Measurements from ENCODE around the gene NPLOC4. TPM values are rescaled to one million over a fixed set of nuclear protein-coding genes. Genes with fewer than 3 reads are reported as not detected.

NPLOC4 gene
- total and polyA plus RNA-seq, 9 of the 15 experiments (the other 6 are each of a cell fraction or from before 2014, with no cell fraction given) = 1.5 to 116 (median 64.5) TPM

DNA sequence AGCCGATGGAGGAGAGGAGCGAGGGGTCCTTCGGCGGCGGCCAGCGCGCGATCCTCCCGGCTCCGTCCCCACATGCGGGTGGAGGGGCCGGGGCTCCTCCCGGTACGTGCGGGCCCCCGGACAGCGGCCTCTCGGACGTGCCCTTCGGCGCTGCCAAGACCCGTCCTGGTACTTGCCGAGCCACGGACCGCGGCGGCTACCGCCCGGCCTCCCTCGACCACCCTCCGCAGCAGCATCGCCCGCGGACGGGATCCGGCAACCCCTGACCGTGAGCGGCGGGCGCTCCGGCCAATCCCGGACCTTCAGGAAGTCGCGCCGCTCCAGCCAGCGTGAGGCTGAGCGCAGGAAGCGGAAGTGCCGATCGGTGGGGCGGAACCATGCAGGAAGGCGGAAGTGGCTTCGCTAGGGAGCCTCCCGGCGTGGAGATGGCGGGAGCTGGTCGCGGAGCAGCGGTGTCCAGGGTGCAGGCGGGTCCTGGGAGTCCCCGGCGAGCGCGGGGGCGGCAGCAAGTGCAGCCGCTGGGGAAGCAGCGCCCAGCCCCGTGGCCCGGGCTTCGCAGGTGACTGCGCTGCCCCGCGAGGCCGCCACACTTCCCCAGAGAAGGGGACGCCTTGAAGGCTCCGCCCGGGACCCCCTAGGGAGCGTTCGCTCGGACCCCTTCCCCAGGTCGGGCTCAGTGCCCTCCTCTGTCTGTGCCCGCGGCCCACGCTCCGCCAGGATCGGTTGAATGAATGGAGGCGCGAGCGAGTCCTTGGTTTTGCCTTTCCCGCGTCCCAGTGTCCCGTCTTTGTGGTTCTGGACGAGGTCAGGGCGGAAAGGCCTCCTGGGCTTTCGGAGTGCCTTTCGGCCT is 29.7 kb upstream of the NPLOC4 start, which contains the start of the genes CCDC137 and OXLD1 (continued):
- TF ChIP-seq NONO (IDR thresholded peaks at IDR 0.05; ENCODE audit: low read depth in 2 of 2, low read length in 1 of 2) = 0 out of 4 replicates have a peak, but pooled peaks of 1 of the 2 experiments have one; percentile 38
- peak; percentile 48 for TF ChIP-seq PRPF4 (IDR thresholded peaks at IDR 0.05; ENCODE audit: insufficient read depth, low read depth, low read length, poor library complexity, severe bottlenecking)
- no peak for TF ChIP-seq SRSF7 (optimal IDR thresholded peaks at IDR 0.05; ENCODE audit: low read depth, low read length)
- no peak for TF ChIP-seq PHB2 (IDR thresholded peaks at IDR 0.05; ENCODE audit: low read depth)
- TF ChIP-seq ZNF24 (IDR thresholded peaks at IDR 0.05) = no peak
- TF ChIP-seq PHTF2 (CRISPR knock-in tag; IDR thresholded peaks at IDR 0.05) = no peak
- TF ChIP-seq ILK (tag; IDR thresholded peaks at IDR 0.05; ENCODE audit: borderline replicate concordance, low read depth) = no peak
- TF ChIP-seq SMAD3 (CRISPR knock-in tag; conservative IDR thresholded peaks at IDR 0.05) = no peak
- TF ChIP-seq ZNF354B (CRISPR knock-in tag; IDR thresholded peaks at IDR 0.05) = no peak
- no peak for TF ChIP-seq NCOA4 (IDR thresholded peaks at IDR 0.05; ENCODE audit: partially characterized antibody)
- TF ChIP-seq, protein P1, sequence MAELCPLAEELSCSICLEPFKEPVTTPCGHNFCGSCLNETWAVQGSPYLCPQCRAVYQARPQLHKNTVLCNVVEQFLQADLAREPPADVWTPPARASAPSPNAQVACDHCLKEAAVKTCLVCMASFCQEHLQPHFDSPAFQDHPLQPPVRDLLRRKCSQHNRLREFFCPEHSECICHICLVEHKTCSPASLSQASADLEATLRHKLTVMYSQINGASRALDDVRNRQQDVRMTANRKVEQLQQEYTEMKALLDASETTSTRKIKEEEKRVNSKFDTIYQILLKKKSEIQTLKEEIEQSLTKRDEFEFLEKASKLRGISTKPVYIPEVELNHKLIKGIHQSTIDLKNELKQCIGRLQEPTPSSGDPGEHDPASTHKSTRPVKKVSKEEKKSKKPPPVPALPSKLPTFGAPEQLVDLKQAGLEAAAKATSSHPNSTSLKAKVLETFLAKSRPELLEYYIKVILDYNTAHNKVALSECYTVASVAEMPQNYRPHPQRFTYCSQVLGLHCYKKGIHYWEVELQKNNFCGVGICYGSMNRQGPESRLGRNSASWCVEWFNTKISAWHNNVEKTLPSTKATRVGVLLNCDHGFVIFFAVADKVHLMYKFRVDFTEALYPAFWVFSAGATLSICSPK (IDR thresholded peaks at IDR 0.05; ENCODE audit: borderline replicate concordance) = no peak
- TF ChIP-seq, protein P2, sequence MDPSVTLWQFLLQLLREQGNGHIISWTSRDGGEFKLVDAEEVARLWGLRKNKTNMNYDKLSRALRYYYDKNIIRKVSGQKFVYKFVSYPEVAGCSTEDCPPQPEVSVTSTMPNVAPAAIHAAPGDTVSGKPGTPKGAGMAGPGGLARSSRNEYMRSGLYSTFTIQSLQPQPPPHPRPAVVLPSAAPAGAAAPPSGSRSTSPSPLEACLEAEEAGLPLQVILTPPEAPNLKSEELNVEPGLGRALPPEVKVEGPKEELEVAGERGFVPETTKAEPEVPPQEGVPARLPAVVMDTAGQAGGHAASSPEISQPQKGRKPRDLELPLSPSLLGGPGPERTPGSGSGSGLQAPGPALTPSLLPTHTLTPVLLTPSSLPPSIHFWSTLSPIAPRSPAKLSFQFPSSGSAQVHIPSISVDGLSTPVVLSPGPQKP (CRISPR knock-in tag; IDR thresholded peaks at IDR 0.05) = no peak
- TF ChIP-seq, protein P3, sequence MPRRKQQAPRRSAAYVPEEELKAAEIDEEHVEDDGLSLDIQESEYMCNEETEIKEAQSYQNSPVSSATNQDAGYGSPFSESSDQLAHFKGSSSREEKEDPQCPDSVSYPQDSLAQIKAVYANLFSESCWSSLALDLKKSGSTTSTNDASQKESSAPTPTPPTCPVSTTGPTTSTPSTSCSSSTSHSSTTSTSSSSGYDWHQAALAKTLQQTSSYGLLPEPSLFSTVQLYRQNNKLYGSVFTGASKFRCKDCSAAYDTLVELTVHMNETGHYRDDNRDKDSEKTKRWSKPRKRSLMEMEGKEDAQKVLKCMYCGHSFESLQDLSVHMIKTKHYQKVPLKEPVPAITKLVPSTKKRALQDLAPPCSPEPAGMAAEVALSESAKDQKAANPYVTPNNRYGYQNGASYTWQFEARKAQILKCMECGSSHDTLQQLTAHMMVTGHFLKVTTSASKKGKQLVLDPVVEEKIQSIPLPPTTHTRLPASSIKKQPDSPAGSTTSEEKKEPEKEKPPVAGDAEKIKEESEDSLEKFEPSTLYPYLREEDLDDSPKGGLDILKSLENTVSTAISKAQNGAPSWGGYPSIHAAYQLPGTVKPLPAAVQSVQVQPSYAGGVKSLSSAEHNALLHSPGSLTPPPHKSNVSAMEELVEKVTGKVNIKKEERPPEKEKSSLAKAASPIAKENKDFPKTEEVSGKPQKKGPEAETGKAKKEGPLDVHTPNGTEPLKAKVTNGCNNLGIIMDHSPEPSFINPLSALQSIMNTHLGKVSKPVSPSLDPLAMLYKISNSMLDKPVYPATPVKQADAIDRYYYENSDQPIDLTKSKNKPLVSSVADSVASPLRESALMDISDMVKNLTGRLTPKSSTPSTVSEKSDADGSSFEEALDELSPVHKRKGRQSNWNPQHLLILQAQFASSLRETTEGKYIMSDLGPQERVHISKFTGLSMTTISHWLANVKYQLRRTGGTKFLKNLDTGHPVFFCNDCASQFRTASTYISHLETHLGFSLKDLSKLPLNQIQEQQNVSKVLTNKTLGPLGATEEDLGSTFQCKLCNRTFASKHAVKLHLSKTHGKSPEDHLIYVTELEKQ (CRISPR knock-in tag; IDR thresholded peaks at IDR 0.05) = no peak
- TF ChIP-seq MTA3 (IDR thresholded peaks at IDR 0.05; ENCODE audit: borderline replicate concordance) = peak; percentile 72
- TF ChIP-seq, protein P4, sequence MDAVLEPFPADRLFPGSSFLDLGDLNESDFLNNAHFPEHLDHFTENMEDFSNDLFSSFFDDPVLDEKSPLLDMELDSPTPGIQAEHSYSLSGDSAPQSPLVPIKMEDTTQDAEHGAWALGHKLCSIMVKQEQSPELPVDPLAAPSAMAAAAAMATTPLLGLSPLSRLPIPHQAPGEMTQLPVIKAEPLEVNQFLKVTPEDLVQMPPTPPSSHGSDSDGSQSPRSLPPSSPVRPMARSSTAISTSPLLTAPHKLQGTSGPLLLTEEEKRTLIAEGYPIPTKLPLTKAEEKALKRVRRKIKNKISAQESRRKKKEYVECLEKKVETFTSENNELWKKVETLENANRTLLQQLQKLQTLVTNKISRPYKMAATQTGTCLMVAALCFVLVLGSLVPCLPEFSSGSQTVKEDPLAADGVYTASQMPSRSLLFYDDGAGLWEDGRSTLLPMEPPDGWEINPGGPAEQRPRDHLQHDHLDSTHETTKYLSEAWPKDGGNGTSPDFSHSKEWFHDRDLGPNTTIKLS (IDR thresholded peaks at IDR 0.05; ENCODE audit: borderline replicate concordance, low read depth) = no peak
- TF ChIP-seq ZNF311 (CRISPR knock-in tag; IDR thresholded peaks at IDR 0.05) = no peak
- TF ChIP-seq ZNF77 (CRISPR knock-in tag; IDR thresholded peaks at IDR 0.05) = no peak
- TF ChIP-seq, protein P5, sequence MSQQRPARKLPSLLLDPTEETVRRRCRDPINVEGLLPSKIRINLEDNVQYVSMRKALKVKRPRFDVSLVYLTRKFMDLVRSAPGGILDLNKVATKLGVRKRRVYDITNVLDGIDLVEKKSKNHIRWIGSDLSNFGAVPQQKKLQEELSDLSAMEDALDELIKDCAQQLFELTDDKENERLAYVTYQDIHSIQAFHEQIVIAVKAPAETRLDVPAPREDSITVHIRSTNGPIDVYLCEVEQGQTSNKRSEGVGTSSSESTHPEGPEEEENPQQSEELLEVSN (IDR thresholded peaks at IDR 0.05; ENCODE audit: borderline replicate concordance in 1 of 2, extremely low read depth in 1 of 2, insufficient read depth in 1 of 2, insufficient read length in 1 of 2, low read depth in 1 of 2, low read length in 1 of 2, poor library complexity in 1 of 2, severe bottlenecking in 1 of 2) = peak; percentile 82 to 85

Data from K562 (cell line).